ENCODE results near the gene SCG2. TPM values are rescaled to one million over a fixed set of nuclear protein-coding genes. Genes with fewer than 3 reads are reported as not detected.

The SCG2 gene
- polyA plus RNA-seq (2012; ENCODE audit: insufficient read length, low read depth): 23.0 TPM

DNA sequence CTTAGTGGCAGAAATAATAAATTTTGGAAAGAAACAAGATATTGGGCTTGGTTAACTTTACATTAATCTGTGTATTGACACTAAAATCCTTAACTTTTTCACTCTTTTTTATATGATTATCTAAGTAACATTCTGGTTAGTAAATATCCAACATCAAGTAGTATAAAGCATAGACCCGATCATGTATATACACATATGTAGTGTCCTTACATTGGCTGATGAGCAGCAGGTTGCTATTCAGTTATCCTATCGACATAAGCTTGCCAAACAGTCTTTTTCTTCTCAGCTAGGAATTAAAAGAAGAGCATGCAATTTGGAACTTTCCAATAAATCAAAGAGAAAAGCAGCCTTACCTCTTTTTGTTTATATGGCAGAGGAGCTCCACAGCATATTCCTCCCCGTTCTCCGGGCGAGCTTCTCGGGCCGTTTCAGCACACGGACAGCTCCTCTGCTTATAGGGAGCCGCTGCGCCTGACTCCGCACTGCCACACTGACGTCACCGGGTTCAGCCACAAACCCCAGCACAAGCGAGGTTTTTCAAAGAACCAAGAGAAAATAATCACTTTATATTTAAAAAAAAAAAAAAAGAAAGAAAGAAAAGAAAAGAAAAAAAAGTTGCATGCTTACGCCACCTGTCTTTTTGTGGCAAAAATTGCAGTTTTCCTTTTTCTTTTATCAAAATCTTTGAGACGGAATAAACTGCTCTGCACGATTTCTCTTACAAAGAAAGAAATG, at the start of gene SCG2:
TSS of gene SCG2 (minus strand) at position 430 of the 735 bp plus-strand sequence. CDS start 3,079 bp downstream, outside the sequence.
- TF ChIP-seq FOXP2 (optimal IDR thresholded peaks at IDR 0.05; ENCODE audit: borderline replicate concordance, extremely low read depth, extremely low read length, insufficient read depth) (no peak), SIN3A (IDR thresholded peaks at IDR 0.05; ENCODE audit: borderline replicate concordance, insufficient read depth, low read length) (peak; percentile 97; the same call in 1 of the 2 replicates)
- TF ChIP-seq, protein P1, sequence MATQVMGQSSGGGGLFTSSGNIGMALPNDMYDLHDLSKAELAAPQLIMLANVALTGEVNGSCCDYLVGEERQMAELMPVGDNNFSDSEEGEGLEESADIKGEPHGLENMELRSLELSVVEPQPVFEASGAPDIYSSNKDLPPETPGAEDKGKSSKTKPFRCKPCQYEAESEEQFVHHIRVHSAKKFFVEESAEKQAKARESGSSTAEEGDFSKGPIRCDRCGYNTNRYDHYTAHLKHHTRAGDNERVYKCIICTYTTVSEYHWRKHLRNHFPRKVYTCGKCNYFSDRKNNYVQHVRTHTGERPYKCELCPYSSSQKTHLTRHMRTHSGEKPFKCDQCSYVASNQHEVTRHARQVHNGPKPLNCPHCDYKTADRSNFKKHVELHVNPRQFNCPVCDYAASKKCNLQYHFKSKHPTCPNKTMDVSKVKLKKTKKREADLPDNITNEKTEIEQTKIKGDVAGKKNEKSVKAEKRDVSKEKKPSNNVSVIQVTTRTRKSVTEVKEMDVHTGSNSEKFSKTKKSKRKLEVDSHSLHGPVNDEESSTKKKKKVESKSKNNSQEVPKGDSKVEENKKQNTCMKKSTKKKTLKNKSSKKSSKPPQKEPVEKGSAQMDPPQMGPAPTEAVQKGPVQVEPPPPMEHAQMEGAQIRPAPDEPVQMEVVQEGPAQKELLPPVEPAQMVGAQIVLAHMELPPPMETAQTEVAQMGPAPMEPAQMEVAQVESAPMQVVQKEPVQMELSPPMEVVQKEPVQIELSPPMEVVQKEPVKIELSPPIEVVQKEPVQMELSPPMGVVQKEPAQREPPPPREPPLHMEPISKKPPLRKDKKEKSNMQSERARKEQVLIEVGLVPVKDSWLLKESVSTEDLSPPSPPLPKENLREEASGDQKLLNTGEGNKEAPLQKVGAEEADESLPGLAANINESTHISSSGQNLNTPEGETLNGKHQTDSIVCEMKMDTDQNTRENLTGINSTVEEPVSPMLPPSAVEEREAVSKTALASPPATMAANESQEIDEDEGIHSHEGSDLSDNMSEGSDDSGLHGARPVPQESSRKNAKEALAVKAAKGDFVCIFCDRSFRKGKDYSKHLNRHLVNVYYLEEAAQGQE (IDR thresholded peaks at IDR 0.05; ENCODE audit: insufficient read depth in 1 of 2, low read depth in 2 of 2, low read length in 2 of 2): peak; percentile 96 to 99

DNA sequence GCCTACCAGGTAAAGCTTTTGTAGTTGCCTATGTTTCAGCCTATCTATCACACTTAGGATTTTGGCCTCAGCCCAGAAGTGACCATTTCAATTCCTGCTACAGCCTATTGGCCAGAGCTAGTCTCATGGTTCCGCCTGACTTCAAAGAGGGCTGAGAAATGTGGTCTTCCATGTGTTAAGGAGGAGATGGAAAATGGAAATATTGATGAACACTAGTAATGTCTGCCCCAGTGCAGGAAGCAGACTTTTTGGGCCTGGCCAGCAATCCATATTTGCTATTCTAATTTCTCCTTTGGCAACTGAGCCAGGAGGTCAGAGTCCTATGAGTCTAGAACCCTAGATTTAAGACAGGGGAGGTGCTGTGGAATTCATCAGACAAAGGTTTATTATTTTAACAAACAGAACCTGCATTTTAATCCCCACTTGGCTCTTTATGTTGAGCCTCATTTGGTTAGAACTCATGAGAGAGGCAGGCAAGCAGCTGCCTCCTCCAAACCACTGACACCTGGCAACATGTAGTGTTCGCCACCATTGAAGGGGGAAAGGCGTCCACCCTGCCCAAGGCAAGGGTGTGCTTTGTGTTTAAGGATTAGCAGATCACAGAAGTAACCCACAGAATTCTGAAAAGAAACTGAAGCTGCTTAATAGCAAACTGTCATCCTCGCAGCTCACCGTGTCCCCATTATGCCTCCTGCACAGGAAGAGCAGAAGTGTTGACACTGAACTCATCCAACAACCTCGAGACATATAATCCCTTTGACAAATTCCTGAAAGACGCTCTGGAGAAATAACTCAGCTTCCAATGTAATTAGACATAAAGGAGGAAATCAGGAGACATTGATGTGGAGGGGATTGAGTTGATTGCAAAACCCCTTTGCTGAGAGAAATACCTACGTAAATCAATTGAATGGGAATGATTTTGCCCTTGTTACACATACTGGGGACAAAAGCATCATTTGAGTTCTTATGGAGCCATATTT, 47.7 kb upstream of the SCG2 start:
- TF ChIP-seq SIN3A (IDR thresholded peaks at IDR 0.05; ENCODE audit: borderline replicate concordance, insufficient read depth, low read length): no peak
- TF ChIP-seq TAF1 (IDR thresholded peaks at IDR 0.05; ENCODE audit: borderline replicate concordance, insufficient read depth, low read length): no peak
- TF ChIP-seq FOXP2 (optimal IDR thresholded peaks at IDR 0.05; ENCODE audit: borderline replicate concordance, extremely low read depth, extremely low read length, insufficient read depth): no peak
- TF ChIP-seq POLR2AphosphoS5 (IDR thresholded peaks at IDR 0.05; ENCODE audit: low read depth, low read length): no peak
- TF ChIP-seq, protein P1 (IDR thresholded peaks at IDR 0.05; ENCODE audit: insufficient read depth in 1 of 2, low read depth in 2 of 2, low read length in 2 of 2): no peak

DNA sequence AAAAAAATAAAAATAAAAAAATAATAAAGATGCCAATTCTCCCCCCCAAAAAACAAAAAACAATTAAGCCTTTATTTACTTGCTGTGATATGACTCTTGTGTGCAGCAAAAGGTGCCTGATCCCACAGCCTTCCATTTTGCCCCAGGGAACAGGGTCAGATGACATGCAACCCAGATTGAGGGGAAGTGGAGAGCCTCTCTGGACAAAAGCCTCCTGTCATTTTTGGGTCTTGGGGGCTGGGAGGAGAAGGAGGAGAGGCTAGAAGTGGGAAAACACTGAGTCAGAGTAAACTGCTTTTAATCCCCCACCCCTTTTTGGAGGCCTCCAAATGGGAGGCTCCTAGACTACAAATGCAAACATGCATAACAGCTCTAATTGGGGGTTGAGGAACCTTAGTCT, 46.6 kb upstream of the SCG2 start:
- TF ChIP-seq SIN3A (IDR thresholded peaks at IDR 0.05; ENCODE audit: borderline replicate concordance, insufficient read depth, low read length): no peak
- TF ChIP-seq, protein P1 (IDR thresholded peaks at IDR 0.05; ENCODE audit: insufficient read depth in 1 of 2, low read depth in 2 of 2, low read length in 2 of 2): no peak
- TF ChIP-seq POLR2AphosphoS5 (IDR thresholded peaks at IDR 0.05; ENCODE audit: low read depth, low read length): no peak

- TF ChIP-seq POLR2AphosphoS5 (IDR thresholded peaks at IDR 0.05; ENCODE audit: low read depth, low read length) (no peak), SIN3A (IDR thresholded peaks at IDR 0.05; ENCODE audit: borderline replicate concordance, insufficient read depth, low read length) (no peak), FOXP2 (optimal IDR thresholded peaks at IDR 0.05; ENCODE audit: borderline replicate concordance, extremely low read depth, extremely low read length, insufficient read depth) (no peak), TAF1 (IDR thresholded peaks at IDR 0.05; ENCODE audit: borderline replicate concordance, insufficient read depth, low read length) (no peak)
- TF ChIP-seq, protein P1 (IDR thresholded peaks at IDR 0.05; ENCODE audit: insufficient read depth in 1 of 2, low read depth in 2 of 2, low read length in 2 of 2): no peak
These were observed 45.2 kb upstream of the SCG2 start for GRCh38 chr2:223647258-223647952.

Data from PFSK-1 (cell line).